HG03342 (cell line): ENCODE data around the gene INPP4A.

Experiments
- ATAC-seq: cut with Tn5 transposase; IDR thresholded peaks from one replicate; pipeline ENCODE4 v1.9.1; 2021; ENCODE audit warnings: mild to moderate bottlenecking, moderate library complexity; ENCODE audit not compliant: unreplicated experiment

Gene INPP4A

DNA sequence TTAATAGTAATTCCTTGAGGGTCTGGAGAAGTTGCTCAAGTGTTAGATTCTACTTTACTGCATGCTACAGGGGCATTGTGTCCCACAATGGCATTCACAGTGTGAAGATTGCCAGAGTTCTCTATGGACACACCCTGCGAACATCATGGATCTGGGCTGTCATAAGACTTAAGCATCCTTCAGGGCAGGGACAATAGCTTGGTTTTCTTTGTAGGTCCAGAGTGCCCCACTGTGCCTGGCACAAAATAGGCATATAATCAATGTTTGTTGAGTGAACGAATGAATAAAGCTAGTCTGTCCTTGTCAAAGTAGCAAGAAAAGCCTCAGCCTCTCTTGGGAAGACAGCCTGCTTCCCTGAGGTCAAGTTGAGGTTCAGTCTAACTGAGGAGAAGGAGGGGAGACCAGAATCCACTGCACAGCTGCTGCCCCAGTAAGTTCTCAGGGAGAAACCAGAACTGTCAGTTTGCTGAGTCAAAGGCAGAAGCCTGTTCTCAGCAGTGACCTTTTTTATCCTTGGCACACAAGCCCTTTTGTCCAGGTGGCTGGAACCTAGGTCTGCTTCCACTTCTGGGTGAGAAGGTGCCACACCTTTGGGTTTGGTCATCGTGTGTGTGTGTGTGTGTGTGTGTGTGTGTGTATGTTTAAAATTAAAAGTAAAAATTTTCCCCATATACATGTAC, 15.0 kb downstream of the INPP4A start:
- no peak for ATAC-seq

GRCh38 chr2:98460573-98461497, 16.2 kb downstream of the INPP4A start:
- ATAC-seq: peak; percentile 49

GRCh38 chr2:98461498-98462049, 16.9 kb downstream of the INPP4A start:
- ATAC-seq: no peak

DNA sequence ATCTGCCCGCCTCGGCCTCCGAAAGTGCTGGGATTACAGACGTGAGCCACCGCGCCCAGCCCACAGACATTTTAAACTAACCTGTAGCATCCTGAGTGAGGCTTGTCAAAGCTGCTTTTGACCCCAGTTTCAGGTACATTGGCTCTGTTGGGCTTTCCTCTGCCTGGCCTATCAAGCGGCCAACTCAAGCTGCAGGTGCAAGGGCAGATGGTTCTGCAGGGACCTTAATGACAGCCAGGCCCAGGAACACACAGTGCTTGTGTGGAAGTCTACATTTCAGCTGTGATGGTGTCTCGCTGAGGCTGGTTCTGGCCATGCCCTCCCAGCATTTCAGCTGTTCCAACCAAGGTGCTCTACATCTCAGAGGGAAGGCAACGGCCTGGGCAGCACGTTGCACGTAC, 18.4 kb downstream of the INPP4A start:
- no peak for ATAC-seq

DNA sequence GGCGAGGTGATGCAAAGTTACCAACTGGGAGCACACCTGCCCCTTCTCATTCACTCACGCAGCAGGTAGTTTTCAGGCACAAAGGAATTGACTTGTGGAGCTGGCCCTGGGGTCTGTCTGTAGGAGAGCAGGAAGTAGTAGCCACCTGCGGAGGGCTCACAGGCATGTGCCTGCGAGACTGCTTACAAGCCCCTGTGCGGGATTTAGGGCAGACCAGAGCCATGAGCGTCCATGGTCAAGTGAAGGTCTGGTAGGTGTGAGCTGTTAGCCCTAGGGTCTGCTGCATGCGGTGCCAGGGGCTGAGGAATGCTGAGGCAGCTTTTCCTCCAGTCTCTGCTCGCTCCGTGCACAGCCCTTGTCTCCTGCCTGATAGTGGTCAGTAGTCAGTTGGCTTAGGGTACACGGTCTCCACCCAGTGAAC, 18.9 kb downstream of the INPP4A start:
- ATAC-seq: no peak

DNA sequence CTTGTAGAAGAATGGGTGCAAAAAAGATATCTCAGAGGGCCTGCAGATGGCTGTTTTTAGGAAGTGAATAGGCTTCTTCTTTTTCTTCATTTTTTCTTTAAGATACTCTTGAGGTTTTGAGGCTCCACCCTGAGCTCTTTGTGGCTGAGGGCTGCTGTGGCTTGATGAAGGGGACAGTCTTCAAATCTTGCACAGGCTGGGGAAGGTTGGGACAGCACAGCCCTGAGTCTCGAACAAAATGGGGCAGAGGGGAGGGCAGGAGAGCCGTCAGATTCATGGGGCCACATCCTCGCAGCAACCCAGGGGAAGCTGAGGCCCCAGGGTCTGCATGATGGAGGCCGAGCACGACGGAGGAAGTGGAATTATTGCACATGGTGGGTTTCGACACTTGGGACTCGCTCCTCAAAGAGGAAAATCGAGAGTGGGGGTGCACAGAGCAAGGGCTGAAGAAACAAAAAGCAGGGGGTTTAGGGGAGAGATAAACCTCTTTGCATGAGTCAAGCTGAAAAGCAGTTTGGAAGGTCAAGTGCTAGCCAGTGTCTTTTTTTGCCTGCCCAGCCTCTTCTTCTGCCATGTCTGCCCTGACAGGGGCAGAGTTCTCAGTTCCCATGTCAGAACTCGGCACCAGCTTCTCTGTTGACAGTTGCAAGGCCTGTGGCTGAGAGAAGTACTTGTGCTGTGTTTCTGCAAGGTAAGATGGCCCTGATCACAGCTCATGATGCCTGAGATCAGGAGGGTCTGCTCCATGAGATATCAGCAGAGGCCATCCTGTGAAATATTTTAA, 19.5 kb downstream of the INPP4A start:
- no peak for ATAC-seq

- ATAC-seq: peak; percentile 46
Observed at GRCh38 chr2:98464772-98465310, 20.2 kb downstream of the INPP4A start.

DNA sequence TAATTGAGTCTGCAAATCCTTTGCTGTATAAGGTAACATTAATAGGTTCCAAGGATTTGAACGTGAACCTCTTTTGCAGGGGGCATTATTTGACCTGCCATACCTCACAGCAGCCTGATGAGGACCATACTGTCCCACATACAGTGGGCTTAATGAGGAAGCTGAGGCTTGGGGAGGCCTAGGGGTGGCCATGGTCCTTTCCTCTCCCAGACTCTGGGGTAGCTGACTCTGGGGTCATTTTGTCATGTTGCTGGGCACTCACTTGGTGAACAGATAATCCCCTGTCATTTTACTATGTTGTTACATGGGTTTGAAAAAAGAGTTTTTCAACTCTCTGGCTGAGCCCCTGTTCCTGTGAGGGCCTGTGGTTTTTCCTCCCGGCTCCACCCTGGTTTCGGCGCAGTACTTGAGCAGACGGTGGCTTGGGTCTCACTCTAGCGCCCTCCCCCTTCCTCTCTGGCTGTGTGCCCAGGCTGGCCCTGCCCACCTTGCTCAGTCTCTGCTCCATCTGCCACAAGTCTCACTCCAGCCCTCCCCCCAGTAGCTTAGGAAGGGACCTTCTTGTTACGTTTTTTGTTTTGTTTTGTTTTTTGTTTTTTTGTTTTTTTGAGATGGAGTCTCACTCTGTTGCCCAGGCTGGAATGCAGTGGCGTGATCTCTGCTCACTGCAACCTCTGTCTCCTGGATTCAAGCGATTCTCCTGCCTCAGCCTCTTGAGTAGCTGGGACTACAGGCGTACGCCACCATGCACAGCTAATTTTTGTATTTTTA, 21.0 kb downstream of the INPP4A start:
- peak; percentile 23 for ATAC-seq

DNA sequence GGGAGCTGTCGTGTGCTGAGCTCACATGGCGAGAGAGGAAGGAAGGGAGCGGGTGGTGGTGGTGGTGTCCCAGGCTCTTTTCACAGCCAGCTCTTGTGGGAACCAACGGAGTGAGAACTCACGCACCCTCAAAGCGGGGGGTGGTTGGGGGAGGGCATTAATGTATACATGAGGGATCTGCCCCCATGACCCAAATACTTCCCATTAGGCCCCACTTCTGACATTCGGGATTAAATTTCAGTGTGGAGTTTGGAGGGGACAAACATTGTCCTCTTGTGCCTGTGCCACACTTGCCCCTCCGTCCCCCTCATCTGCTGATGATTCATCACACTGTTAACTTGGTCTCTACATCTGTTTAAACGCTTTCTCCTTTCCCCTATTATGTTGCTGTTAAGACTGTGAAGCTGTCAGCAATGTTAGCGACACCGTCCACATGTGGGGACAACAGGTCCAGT, 22.5 kb downstream of the INPP4A start:
- no peak for ATAC-seq

DNA sequence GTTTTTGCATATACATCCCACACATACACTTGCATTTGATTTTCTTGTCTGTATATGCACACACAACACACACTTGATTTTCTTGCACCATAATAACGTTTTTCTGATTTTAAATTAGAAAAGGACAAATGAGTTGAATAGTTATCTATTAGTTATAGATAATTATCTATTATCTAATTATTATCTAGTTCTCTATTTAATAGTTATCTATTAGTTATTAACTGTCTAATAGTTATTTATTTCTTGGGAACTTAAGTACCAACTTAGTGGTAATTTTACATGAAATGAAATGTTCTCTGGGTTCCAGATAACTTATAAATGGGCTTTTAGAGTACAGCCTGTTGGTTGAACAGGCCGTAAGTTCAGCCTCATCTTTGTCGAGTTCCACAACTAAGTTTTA, 23.0 kb downstream of the INPP4A start:
- ATAC-seq: no peak

GRCh38 chr2:98468621-98469236, 24.1 kb downstream of the INPP4A start:
- ATAC-seq: peak; percentile 35

DNA sequence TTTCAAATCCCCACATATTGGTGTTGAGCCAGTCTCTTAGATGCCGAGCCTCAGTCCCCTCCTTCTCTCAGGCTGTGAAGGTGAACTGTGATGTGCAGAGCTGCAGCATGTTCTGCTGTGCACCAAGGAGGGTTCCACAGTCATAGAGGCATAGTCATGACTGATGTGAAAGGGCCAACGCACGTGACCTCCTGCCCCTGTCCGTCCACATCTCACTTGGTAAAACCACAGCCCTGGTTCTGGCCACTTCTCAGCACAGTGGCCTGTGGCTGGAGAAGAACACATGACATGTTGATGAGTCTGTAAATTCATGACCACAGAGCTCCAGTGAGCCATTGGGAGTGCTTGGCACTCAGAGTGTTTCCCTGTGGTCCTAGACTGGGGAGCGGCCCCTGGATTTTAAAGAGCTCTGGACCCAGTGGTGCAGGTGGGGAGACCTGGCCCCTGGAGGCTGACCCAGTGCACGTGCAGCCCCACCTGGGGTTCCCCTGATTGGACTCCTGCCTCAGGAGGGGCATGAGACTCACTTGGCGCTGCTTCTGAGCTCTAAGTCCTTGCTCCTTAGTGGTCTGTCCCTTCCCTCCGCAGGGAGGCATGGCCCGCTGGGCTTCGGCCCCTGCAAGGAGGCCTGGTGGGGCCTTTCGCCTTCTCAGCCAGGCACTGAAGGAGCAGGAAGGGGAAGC, 25.3 kb downstream of the INPP4A start:
- no peak for ATAC-seq

- no peak for ATAC-seq
Observed at GRCh38 chr2:98470851-98471255, 26.2 kb downstream of the INPP4A start.

DNA sequence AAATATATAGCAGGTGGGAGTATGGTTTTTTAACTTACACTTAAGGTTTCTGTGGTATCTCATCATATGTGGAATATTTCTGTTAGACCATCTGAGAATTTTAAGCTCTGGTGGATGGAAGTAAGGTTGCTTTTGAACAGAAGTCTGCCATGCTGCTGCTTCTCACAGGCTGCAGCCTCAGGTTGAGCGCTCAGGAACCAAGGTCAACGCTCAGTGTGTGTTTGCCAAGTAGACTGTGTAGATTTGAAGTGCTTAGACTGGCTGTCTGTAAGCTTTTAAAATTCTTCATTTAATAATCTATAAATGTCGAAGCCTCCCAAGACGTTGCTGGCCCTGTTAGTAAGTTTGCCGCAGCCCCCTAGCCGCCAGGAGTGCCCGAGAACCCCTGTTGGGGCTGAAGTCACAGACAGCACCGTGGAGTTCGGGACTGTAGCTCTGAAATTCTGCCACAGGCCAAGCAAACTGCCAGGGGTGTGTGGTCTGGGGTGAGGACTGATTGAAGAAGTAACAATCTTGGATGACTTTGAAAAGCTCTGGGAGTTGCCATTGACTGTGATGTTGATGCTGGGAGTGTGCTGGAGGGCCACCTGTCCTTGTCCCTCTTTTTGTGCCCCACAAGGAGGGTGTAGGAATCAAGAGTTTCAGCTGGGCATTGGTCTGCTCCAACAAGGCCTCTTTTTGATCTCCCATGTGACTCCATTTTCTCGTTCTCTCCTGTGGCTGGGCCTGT, 26.9 kb downstream of the INPP4A start:
- ATAC-seq: no peak

GRCh38 chr2:98472132-98472650, 27.5 kb downstream of the INPP4A start:
- no peak for ATAC-seq

GRCh38 chr2:98472961-98473746, 28.5 kb downstream of the INPP4A start:
- no peak for ATAC-seq
